GM23338 (cell line): Measurements from ENCODE around the gene SENP3. TPM values are rescaled to one million over a fixed set of nuclear protein-coding genes. Genes with fewer than 3 reads are reported as not detected.

Experiments used
- ATAC-seq: fragments of 200-7000 bp; cut with Tn5 transposase; 3 replicates; pipeline ENCODE4 v1.9.1; 2020
- DNase-seq: peaks from one replicate; pipeline ENCODE4 v3.0.0-alpha.2; 2015; ENCODE audit warnings: low spot score
- H2AFZ ChIP-seq: fragments of 200-600 bp; sonication (generic); 2 replicates; pipeline ENCODE4 v1.8.0; 2016; ENCODE audit warnings: antibody characterized with exemption, mild to moderate bottlenecking, moderate library complexity
- H3F3A ChIP-seq: fragments of 200-600 bp; sonication (generic); replicated peaks from 2 replicates; pipeline ENCODE4 v1.8.0; 2017; ENCODE audit warnings: antibody characterized with exemption, mixed run types, low read depth
- H3K27ac ChIP-seq: fragments of 200-600 bp; sonication (generic); 2 replicates; pipeline ENCODE4 v1.6.1; 2016; ENCODE audit warnings: low read depth
- H3K27me3 ChIP-seq: fragments of 200-600 bp; sonication (generic); 2 replicates; pipeline ENCODE4 v1.8.0; 2016; ENCODE audit warnings: mild to moderate bottlenecking, mixed run types, moderate library complexity; ENCODE audit not compliant: insufficient read depth
- H3K36me3 ChIP-seq: fragments of 200-600 bp; sonication (generic); 2 replicates; pipeline ENCODE4 v1.8.0; 2016; ENCODE audit warnings: mild to moderate bottlenecking; ENCODE audit not compliant: insufficient read depth
- H3K4me1 ChIP-seq: fragments of 200-600 bp; sonication (generic); 2 replicates; pipeline ENCODE4 v1.8.0; 2016; ENCODE audit warnings: mild to moderate bottlenecking, moderate library complexity; ENCODE audit not compliant: insufficient read depth
- H3K4me2 ChIP-seq: fragments of 200-600 bp; sonication (generic); 2 replicates; pipeline ENCODE4 v1.7.1; 2017; ENCODE audit warnings: mixed run types
- H3K4me3 ChIP-seq: fragments of 200-600 bp; sonication (generic); 2 replicates; pipeline ENCODE4 v1.6.1; 2016; ENCODE audit warnings: mixed run types
- H3K79me2 ChIP-seq: fragments of 200-600 bp; sonication (generic); replicated peaks from 2 replicates; pipeline ENCODE4 v1.8.0; 2017; ENCODE audit warnings: mild to moderate bottlenecking; ENCODE audit not compliant: insufficient read depth
- H3K9me2 ChIP-seq: fragments of 200-600 bp; sonication (generic); 2 replicates; pipeline ENCODE4 v1.8.0; 2017; ENCODE audit not compliant: insufficient read depth
- H4K20me1 ChIP-seq: fragments of 200-600 bp; sonication (generic); replicated peaks from 2 replicates; pipeline ENCODE4 v1.8.0; 2017; ENCODE audit warnings: mild to moderate bottlenecking; ENCODE audit not compliant: insufficient read depth
- H3K27ac Mint-ChIP-seq: 2 replicates; pipeline ENCODE4 v1.8.0; 2020; ENCODE audit warnings: inconsistent platforms, mild to moderate bottlenecking, moderate library complexity, mixed read lengths
- H3K27me3 Mint-ChIP-seq: 3 replicates; pipeline ENCODE4 v1.8.0; 2022; ENCODE audit warnings: low read depth, mild to moderate bottlenecking, moderate library complexity, mixed read lengths, inconsistent platforms; ENCODE audit not compliant: insufficient read depth, poor library complexity
- H3K36me3 Mint-ChIP-seq: 3 replicates; pipeline ENCODE4 v1.8.0; 2021; ENCODE audit warnings: low read depth, mild to moderate bottlenecking, inconsistent platforms, moderate library complexity, mixed read lengths
- H3K4me1 Mint-ChIP-seq: 3 replicates; pipeline ENCODE4 v1.8.0; 2020; ENCODE audit warnings: mild to moderate bottlenecking, inconsistent platforms, mixed read lengths
- H3K4me3 Mint-ChIP-seq: 3 replicates; pipeline ENCODE4 v1.8.0; 2021; ENCODE audit warnings: moderate library complexity, mild to moderate bottlenecking, inconsistent platforms, mixed read lengths
- H3K9me3 Mint-ChIP-seq: 3 replicates; pipeline ENCODE4 v1.8.0; 2020; ENCODE audit warnings: moderate library complexity, mild to moderate bottlenecking, inconsistent platforms, mixed read lengths
- EZH2phosphoT487 ChIP-seq: fragments of 200-600 bp; sonication (generic); IDR thresholded peaks from one replicate; pipeline ENCODE4 v1.8.1; 2018; ENCODE audit warnings: antibody characterized with exemption; ENCODE audit not compliant: unreplicated experiment
- JUNB ChIP-seq: IDR thresholded peaks from one replicate; pipeline ENCODE4 v1.6.1; 2016; ENCODE audit warnings: antibody characterized with exemption; ENCODE audit not compliant: unreplicated experiment
- NANOG ChIP-seq: IDR thresholded peaks from 2 replicates; pipeline ENCODE4 v1.6.1; 2016; ENCODE audit warnings: antibody characterized with exemption, borderline replicate concordance
- POLR2AphosphoS5 ChIP-seq: IDR thresholded peaks from 2 replicates; pipeline ENCODE4 v1.6.1; 2016; ENCODE audit warnings: antibody characterized with exemption, low read depth
- polyA plus RNA-seq: library from polyadenylated mRNA; unstranded; fragments of >200 nt; fragmentation: Nextera tagmentation; extraction: Ambion mirVana; gene quantifications from 2 replicates; pipeline ENCODE4 v1.2.1, GENCODE V29; 2016
- small RNA-seq: library from RNA; depleted of rRNA; stranded (forward); fragments of <200 nt; gene quantifications from one replicate; pipeline ENCODE3, GENCODE V24; 2014; ENCODE audit warnings: low replicate concordance
- total RNA-seq: library from RNA; depleted of rRNA; stranded (reverse); fragments of >200 nt; shearing (Covaris generic); gene quantifications from 2 replicates; pipeline ENCODE4 v1.2.3, GENCODE V29; 2014; rRNA removed
- TF ChIP-seq, protein P1 (sequence below): IDR thresholded peaks from one replicate; pipeline ENCODE4 v1.6.1; 2018; ENCODE audit warnings: antibody characterized with exemption; ENCODE audit not compliant: unreplicated experiment
- TF ChIP-seq, protein P2 (sequence below), 2 experiments: fragments of 200-600 bp in 1 of 2; sonication (generic) in 1 of 2; conservative IDR thresholded peaks; 2 replicates each; pipeline versions ENCODE4 v1.5.1 to v1.6.1; 2016 to 2017; ENCODE audit warnings: antibody characterized with exemption in 2 of 2, low read depth in 2 of 2, mild to moderate bottlenecking in 2 of 2, moderate library complexity in 1 of 2
- TF ChIP-seq, protein P3 (sequence below): fragments of 250-450 bp; sonication (Bioruptor Pico); IDR thresholded peaks from 2 replicates; pipeline ENCODE4 v1.5.0; 2020; ENCODE audit warnings: mild to moderate bottlenecking, moderate library complexity

Gene SENP3
- total and polyA plus RNA-seq, 2 experiments from 2014 or later, result 6.5 to 138 TPM

DNA sequence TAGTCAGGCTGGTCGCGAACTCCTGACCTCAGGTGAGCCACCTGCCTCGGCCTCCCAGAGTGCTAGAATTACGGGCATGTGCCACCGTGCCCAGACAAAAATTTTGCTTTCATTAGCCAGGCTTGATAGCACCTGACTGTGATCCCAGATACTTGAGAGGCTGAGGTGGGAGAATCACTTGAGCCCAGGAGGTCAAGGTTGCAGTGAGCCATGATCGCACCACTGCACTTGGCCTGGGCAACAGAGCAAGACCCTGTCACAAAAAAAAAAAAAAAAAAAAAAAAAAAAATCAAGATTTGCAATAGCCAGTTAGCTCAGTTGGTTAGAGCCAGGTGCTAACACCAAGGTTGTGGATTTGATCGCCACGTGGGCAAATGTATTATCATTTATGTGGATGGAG, 59.1 kb downstream of the SENP3 start:
- H3K36me3 Mint-ChIP-seq, result peaks cover 4% of the 10 kb centered on the region; the same call in 2 of the 3 replicates
- no peaks in the 10 kb centered on the region for H3K27me3 Mint-ChIP-seq

More for the DNA sequence above, 59.1 kb downstream of the SENP3 start:
- H2AFZ ChIP-seq, result no peak overlapping the region
- H3K4me1 ChIP-seq, result peaks cover 2% of the 10 kb centered on the region; the same call in 1 of the 2 replicates
- H3K9me2 ChIP-seq, result no peaks in the 10 kb centered on the region
- TF ChIP-seq EZH2phosphoT487 (no peak), JUNB (no peak), POLR2AphosphoS5 (no peak), NANOG (no peak)
- TF ChIP-seq, protein P1, sequence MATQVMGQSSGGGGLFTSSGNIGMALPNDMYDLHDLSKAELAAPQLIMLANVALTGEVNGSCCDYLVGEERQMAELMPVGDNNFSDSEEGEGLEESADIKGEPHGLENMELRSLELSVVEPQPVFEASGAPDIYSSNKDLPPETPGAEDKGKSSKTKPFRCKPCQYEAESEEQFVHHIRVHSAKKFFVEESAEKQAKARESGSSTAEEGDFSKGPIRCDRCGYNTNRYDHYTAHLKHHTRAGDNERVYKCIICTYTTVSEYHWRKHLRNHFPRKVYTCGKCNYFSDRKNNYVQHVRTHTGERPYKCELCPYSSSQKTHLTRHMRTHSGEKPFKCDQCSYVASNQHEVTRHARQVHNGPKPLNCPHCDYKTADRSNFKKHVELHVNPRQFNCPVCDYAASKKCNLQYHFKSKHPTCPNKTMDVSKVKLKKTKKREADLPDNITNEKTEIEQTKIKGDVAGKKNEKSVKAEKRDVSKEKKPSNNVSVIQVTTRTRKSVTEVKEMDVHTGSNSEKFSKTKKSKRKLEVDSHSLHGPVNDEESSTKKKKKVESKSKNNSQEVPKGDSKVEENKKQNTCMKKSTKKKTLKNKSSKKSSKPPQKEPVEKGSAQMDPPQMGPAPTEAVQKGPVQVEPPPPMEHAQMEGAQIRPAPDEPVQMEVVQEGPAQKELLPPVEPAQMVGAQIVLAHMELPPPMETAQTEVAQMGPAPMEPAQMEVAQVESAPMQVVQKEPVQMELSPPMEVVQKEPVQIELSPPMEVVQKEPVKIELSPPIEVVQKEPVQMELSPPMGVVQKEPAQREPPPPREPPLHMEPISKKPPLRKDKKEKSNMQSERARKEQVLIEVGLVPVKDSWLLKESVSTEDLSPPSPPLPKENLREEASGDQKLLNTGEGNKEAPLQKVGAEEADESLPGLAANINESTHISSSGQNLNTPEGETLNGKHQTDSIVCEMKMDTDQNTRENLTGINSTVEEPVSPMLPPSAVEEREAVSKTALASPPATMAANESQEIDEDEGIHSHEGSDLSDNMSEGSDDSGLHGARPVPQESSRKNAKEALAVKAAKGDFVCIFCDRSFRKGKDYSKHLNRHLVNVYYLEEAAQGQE, result no peak
- TF ChIP-seq, protein P2, sequence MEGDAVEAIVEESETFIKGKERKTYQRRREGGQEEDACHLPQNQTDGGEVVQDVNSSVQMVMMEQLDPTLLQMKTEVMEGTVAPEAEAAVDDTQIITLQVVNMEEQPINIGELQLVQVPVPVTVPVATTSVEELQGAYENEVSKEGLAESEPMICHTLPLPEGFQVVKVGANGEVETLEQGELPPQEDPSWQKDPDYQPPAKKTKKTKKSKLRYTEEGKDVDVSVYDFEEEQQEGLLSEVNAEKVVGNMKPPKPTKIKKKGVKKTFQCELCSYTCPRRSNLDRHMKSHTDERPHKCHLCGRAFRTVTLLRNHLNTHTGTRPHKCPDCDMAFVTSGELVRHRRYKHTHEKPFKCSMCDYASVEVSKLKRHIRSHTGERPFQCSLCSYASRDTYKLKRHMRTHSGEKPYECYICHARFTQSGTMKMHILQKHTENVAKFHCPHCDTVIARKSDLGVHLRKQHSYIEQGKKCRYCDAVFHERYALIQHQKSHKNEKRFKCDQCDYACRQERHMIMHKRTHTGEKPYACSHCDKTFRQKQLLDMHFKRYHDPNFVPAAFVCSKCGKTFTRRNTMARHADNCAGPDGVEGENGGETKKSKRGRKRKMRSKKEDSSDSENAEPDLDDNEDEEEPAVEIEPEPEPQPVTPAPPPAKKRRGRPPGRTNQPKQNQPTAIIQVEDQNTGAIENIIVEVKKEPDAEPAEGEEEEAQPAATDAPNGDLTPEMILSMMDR (conservative IDR thresholded peaks at IDR 0.05; ENCODE audit: low read depth in 2 of 2), result no peak
- TF ChIP-seq, protein P3, sequence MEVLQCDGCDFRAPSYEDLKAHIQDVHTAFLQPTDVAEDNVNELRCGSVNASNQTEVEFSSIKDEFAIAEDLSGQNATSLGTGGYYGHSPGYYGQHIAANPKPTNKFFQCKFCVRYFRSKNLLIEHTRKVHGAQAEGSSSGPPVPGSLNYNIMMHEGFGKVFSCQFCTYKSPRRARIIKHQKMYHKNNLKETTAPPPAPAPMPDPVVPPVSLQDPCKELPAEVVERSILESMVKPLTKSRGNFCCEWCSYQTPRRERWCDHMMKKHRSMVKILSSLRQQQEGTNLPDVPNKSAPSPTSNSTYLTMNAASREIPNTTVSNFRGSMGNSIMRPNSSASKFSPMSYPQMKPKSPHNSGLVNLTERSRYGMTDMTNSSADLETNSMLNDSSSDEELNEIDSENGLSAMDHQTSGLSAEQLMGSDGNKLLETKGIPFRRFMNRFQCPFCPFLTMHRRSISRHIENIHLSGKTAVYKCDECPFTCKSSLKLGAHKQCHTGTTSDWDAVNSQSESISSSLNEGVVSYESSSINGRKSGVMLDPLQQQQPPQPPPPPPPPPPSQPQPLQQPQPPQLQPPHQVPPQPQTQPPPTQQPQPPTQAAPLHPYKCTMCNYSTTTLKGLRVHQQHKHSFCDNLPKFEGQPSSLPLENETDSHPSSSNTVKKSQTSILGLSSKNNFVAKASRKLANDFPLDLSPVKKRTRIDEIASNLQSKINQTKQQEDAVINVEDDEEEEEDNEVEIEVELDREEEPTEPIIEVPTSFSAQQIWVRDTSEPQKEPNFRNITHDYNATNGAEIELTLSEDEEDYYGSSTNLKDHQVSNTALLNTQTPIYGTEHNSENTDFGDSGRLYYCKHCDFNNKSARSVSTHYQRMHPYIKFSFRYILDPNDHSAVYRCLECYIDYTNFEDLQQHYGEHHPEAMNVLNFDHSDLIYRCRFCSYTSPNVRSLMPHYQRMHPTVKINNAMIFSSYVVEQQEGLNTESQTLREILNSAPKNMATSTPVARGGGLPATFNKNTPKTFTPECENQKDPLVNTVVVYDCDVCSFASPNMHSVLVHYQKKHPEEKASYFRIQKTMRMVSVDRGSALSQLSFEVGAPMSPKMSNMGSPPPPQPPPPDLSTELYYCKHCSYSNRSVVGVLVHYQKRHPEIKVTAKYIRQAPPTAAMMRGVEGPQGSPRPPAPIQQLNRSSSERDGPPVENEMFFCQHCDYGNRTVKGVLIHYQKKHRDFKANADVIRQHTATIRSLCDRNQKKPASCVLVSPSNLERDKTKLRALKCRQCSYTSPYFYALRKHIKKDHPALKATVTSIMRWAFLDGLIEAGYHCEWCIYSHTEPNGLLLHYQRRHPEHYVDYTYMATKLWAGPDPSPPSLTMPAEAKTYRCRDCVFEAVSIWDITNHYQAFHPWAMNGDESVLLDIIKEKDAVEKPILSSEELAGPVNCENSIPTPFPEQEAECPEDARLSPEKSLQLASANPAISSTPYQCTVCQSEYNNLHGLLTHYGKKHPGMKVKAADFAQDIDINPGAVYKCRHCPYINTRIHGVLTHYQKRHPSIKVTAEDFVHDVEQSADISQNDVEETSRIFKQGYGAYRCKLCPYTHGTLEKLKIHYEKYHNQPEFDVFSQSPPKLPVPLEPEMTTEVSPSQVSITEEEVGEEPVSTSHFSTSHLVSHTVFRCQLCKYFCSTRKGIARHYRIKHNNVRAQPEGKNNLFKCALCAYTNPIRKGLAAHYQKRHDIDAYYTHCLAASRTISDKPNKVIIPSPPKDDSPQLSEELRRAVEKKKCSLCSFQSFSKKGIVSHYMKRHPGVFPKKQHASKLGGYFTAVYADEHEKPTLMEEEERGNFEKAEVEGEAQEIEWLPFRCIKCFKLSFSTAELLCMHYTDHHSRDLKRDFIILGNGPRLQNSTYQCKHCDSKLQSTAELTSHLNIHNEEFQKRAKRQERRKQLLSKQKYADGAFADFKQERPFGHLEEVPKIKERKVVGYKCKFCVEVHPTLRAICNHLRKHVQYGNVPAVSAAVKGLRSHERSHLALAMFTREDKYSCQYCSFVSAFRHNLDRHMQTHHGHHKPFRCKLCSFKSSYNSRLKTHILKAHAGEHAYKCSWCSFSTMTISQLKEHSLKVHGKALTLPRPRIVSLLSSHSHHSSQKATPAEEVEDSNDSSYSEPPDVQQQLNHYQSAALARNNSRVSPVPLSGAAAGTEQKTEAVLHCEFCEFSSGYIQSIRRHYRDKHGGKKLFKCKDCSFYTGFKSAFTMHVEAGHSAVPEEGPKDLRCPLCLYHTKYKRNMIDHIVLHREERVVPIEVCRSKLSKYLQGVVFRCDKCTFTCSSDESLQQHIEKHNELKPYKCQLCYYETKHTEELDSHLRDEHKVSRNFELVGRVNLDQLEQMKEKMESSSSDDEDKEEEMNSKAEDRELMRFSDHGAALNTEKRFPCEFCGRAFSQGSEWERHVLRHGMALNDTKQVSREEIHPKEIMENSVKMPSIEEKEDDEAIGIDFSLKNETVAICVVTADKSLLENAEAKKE (CRISPR knock-in tag), result no peak
- H3K27me3 ChIP-seq, result no peaks in the 10 kb centered on the region
- H4K20me1 ChIP-seq, result no peaks in the 10 kb centered on the region
- no peak overlapping the region for H3K27ac Mint-ChIP-seq
- H3K4me3 ChIP-seq, result no peak overlapping the region
- ATAC-seq, result no peak
- 0 out of 2 replicates have a peak, but pooled peaks cover 2% of the 10 kb centered on the region for H3F3A ChIP-seq
- no peaks in the 10 kb centered on the region for H3K79me2 ChIP-seq
- no peaks in the 10 kb centered on the region for H3K9me3 Mint-ChIP-seq
- no peak for DNase-seq
- no peak overlapping the region for H3K27ac ChIP-seq
- H3K36me3 ChIP-seq, result no peaks in the 10 kb centered on the region
- H3K4me1 Mint-ChIP-seq, result no peaks in the 10 kb centered on the region
- no peak overlapping the region for H3K4me2 ChIP-seq
- H3K4me3 Mint-ChIP-seq, result no peak overlapping the region

Small RNA genes within 50 kb of the gene (small RNA-seq; reads per million reads assigned to genes)
- gene CD68 (not detected), gene RF00019 (not detected), gene SNORA48 (not detected), gene SNORD10 (not detected)

Other genes starting within 250 kb of the SENP3 start
Only the 30 nearest of the 31 such genes appear.
- gene NEURL4, start 232.6 kb upstream of the SENP3 start, total RNA-seq, result 36.8 and 42.3 TPM in 2 replicates
- 6.3 and 6.7 TPM in 2 replicates for gene NEURL4, start 232.6 kb upstream of the SENP3 start, polyA plus RNA-seq
- 30.7 and 35.8 TPM in 2 replicates for gene ACAP1, start 225.4 kb upstream of the SENP3 start, total RNA-seq
- gene ACAP1, start 225.4 kb upstream of the SENP3 start, polyA plus RNA-seq, result 40.1 and 43.9 TPM in 2 replicates
- gene KCTD11, start 209.8 kb upstream of the SENP3 start, total RNA-seq, result 7.7 and 8.8 TPM in 2 replicates
- 2.2 and 2.3 TPM in 2 replicates for gene KCTD11, start 209.8 kb upstream of the SENP3 start, polyA plus RNA-seq
- gene TMEM95, start 206.8 kb upstream of the SENP3 start, total RNA-seq, result not detected in 2 replicates
- not detected in 2 replicates for gene TMEM95, start 206.8 kb upstream of the SENP3 start, polyA plus RNA-seq
- 8.9 and 15.0 TPM in 2 replicates for gene TNK1, start 180.8 kb upstream of the SENP3 start, total RNA-seq
- 6.1 TPM in 2 replicates for gene TNK1, start 180.8 kb upstream of the SENP3 start, polyA plus RNA-seq
- 34.3 and 41.7 TPM in 2 replicates for gene PLSCR3, start 167.4 kb upstream of the SENP3 start, total RNA-seq
- 29.5 and 30.0 TPM in 2 replicates for gene PLSCR3, start 167.4 kb upstream of the SENP3 start, polyA plus RNA-seq
- 127 and 138 TPM in 2 replicates for gene TMEM256, start 157.8 kb upstream of the SENP3 start, total RNA-seq
- 197 and 227 TPM in 2 replicates for gene TMEM256, start 157.8 kb upstream of the SENP3 start, polyA plus RNA-seq
- 26.8 and 38.7 TPM in 2 replicates for gene NLGN2, start 154.1 kb upstream of the SENP3 start, total RNA-seq
- 14.4 TPM in 2 replicates for gene NLGN2, start 154.1 kb upstream of the SENP3 start, polyA plus RNA-seq
- not detected in 2 replicates for gene SPEM1, start 141.6 kb upstream of the SENP3 start, total RNA-seq
- not detected in 2 replicates for gene SPEM1, start 141.6 kb upstream of the SENP3 start, polyA plus RNA-seq
- not detected in 2 replicates for gene SPEM2, start 136.3 kb upstream of the SENP3 start, total RNA-seq
- gene SPEM2, start 136.3 kb upstream of the SENP3 start, polyA plus RNA-seq, result not detected in 2 replicates
- not detected in 2 replicates for gene SPEM3, start 133.1 kb upstream of the SENP3 start, total RNA-seq
- gene SPEM3, start 133.1 kb upstream of the SENP3 start, polyA plus RNA-seq, result not detected in 2 replicates
- gene TMEM102, start 126.5 kb upstream of the SENP3 start, total RNA-seq, result 15.1 and 23.2 TPM in 2 replicates
- gene TMEM102, start 126.5 kb upstream of the SENP3 start, polyA plus RNA-seq, result 6.1 and 6.4 TPM in 2 replicates
- gene FGF11, start 122.4 kb upstream of the SENP3 start, total RNA-seq, result 16.6 TPM in 2 replicates
- 11.1 and 13.3 TPM in 2 replicates for gene FGF11, start 122.4 kb upstream of the SENP3 start, polyA plus RNA-seq
- 11.2 and 12.0 TPM in 2 replicates for gene CHRNB1, start 116.9 kb upstream of the SENP3 start, total RNA-seq
- gene CHRNB1, start 116.9 kb upstream of the SENP3 start, polyA plus RNA-seq, result 10.0 and 11.1 TPM in 2 replicates
- 6.9 and 11.2 TPM in 2 replicates for gene ZBTB4, start 82.3 kb upstream of the SENP3 start, total RNA-seq
- gene ZBTB4, start 82.3 kb upstream of the SENP3 start, polyA plus RNA-seq, result 3.6 and 4.2 TPM in 2 replicates
- not detected in 2 replicates for gene SLC35G6, start 80.5 kb upstream of the SENP3 start, total RNA-seq
- 0.16 TPM in 1 of 2 replicates, not detected in the other for gene SLC35G6, start 80.5 kb upstream of the SENP3 start, polyA plus RNA-seq
- gene POLR2A, start 77.6 kb upstream of the SENP3 start, total RNA-seq, result 136 and 151 TPM in 2 replicates
- gene POLR2A, start 77.6 kb upstream of the SENP3 start, polyA plus RNA-seq, result 56.8 and 58.1 TPM in 2 replicates
- 1.6 and 6.0 TPM in 2 replicates for gene TNFSF12, start 12.9 kb upstream of the SENP3 start, total RNA-seq
- 3.5 and 5.1 TPM in 2 replicates for gene TNFSF12, start 12.9 kb upstream of the SENP3 start, polyA plus RNA-seq
- 1.5 TPM in 1 of 2 replicates, not detected in the other for gene TNFSF13, start 3.2 kb upstream of the SENP3 start, total RNA-seq
- gene TNFSF13, start 3.2 kb upstream of the SENP3 start, polyA plus RNA-seq, result 1.9 and 2.2 TPM in 2 replicates
- 0.62 TPM in 1 of 2 replicates, not detected in the other for gene CD68, start 17.7 kb downstream of the SENP3 start, total RNA-seq
- gene CD68, start 17.7 kb downstream of the SENP3 start, polyA plus RNA-seq, result not detected in 2 replicates
- gene MPDU1, start 21.9 kb downstream of the SENP3 start, total RNA-seq, result 196 and 216 TPM in 2 replicates
- gene MPDU1, start 21.9 kb downstream of the SENP3 start, polyA plus RNA-seq, result 65.1 and 65.8 TPM in 2 replicates
- 23.6 and 43.0 TPM in 2 replicates for gene SOX15, start 28.2 kb downstream of the SENP3 start, total RNA-seq
- 29.9 and 37.7 TPM in 2 replicates for gene SOX15, start 28.2 kb downstream of the SENP3 start, polyA plus RNA-seq
- 20.3 and 24.4 TPM in 2 replicates for gene FXR2, start 53.0 kb downstream of the SENP3 start, total RNA-seq
- 8.6 and 10.9 TPM in 2 replicates for gene FXR2, start 53.0 kb downstream of the SENP3 start, polyA plus RNA-seq
- 52.7 and 56.7 TPM in 2 replicates for gene SAT2, start 65.9 kb downstream of the SENP3 start, total RNA-seq
- gene SAT2, start 65.9 kb downstream of the SENP3 start, polyA plus RNA-seq, result 69.4 and 74.4 TPM in 2 replicates
- 0.38 and 0.66 TPM in 2 replicates for gene SHBG, start 68.2 kb downstream of the SENP3 start, total RNA-seq
- gene SHBG, start 68.2 kb downstream of the SENP3 start, polyA plus RNA-seq, result 0.48 and 0.90 TPM in 2 replicates
- gene ATP1B2, start 89.0 kb downstream of the SENP3 start, total RNA-seq, result 11.2 and 14.9 TPM in 2 replicates
- gene ATP1B2, start 89.0 kb downstream of the SENP3 start, polyA plus RNA-seq, result 33.1 and 35.3 TPM in 2 replicates
- gene TP53, start 125.6 kb downstream of the SENP3 start, total RNA-seq, result 154 and 178 TPM in 2 replicates
- gene TP53, start 125.6 kb downstream of the SENP3 start, polyA plus RNA-seq, result 119 and 138 TPM in 2 replicates
- gene WRAP53, start 126.6 kb downstream of the SENP3 start, total RNA-seq, result 27.1 and 28.1 TPM in 2 replicates
- 33.3 and 33.5 TPM in 2 replicates for gene WRAP53, start 126.6 kb downstream of the SENP3 start, polyA plus RNA-seq
- 7.7 and 11.5 TPM in 2 replicates for gene EFNB3, start 143.3 kb downstream of the SENP3 start, total RNA-seq
- gene EFNB3, start 143.3 kb downstream of the SENP3 start, polyA plus RNA-seq, result 4.2 and 4.5 TPM in 2 replicates
- gene DNAH2, start 155.8 kb downstream of the SENP3 start, total RNA-seq, result 0.16 and 0.38 TPM in 2 replicates
- gene DNAH2, start 155.8 kb downstream of the SENP3 start, polyA plus RNA-seq, result not detected in 2 replicates